GM19351 (cell line): ENCODE data around the gene CLEC1A.
"Not testable (repeated sequence)": the region's sequence is repeated elsewhere in the genome, so short reads cannot be mapped to it uniquely, and the experiment has no call there.

ENCODE experiments used
- ATAC-seq: cut with Tn5 transposase; IDR thresholded peaks from one replicate; pipeline ENCODE4 v1.9.1; 2021; ENCODE audit warnings: mild to moderate bottlenecking, moderate library complexity; ENCODE audit not compliant: unreplicated experiment

Gene CLEC1A

GRCh38 chr12:10052193-10052913, 46.4 kb downstream of the CLEC1A start:
- ATAC-seq: no peak

DNA sequence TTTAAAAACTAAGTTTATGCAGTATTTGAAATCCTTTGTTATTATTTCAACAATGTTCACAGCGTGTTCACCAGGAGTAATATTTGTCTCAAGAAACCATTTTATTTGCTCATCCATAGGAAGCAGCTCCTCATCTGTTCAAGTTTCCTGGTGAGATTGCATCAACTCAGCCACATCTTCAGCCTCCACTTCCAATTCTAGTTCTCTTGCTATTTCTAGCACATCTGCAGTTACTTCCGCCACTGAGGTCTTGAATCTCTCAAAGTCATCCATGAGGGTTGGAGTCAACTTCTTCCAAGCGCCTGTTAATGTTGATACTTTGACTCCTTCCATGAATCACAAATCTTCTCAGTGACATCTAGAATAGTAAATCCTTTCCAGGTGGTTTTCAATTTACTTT, 50.3 kb downstream of the CLEC1A start:
- no peak for ATAC-seq

DNA sequence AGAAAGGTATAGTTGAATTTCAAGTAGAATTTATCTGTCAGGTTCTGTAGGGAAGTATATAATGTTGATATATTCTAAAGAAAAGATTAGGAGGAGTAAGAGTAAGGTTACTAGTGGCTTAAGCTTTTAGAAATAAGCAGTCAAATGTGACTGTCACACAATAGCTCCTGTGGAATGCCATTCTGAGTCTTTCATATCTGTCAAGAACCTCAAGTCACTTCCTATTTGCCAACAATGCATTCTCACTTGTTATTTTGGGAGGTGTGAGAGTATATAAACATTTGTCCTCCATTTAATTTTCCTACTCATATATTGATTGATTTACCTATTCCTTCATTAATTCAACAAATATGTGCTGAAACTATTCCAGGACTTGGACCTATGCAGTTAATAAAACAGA, 56.6 kb downstream of the CLEC1A start:
- no peak for ATAC-seq

DNA sequence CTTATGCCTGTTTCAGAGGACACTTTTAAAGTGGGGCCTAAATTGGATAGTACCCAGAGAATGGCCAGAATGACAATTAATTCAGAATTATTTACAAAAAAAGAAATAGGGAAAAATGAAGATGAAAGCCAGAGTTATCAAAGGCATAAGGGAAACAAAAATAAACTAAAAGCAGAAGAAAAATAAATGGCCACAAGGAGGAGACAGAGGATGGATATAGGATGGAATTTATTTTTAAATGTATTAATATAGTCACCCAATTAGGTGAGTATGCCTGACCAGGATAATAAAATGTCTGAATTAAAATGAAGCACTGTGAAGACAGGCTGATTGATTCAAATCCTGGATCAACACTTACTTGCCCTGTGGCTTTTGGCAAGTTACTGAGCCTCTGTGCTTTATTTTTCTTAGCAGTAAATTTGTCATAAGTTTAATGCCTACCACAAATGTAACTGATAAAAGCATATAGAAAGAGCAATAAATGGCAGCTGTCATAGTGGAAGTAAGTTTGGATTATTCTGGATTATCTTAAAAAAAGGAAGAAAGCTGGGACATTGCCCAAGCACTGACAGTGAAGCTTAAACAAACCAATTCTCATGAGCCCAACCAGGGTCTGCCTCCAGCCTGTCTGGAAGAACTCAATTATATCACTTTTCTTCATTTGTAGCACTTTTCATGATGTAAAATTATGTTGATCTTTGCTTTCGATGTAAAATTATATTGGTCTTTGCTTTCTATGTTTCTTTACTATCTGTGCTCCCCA, 64.8 kb downstream of the CLEC1A start:
- no peak for ATAC-seq

GRCh38 chr12:10031771-10032175, 67.0 kb downstream of the CLEC1A start:
- ATAC-seq: no peak

- no peak for ATAC-seq
Observed at GRCh38 chr12:10031321-10031720, 67.5 kb downstream of the CLEC1A start.

DNA sequence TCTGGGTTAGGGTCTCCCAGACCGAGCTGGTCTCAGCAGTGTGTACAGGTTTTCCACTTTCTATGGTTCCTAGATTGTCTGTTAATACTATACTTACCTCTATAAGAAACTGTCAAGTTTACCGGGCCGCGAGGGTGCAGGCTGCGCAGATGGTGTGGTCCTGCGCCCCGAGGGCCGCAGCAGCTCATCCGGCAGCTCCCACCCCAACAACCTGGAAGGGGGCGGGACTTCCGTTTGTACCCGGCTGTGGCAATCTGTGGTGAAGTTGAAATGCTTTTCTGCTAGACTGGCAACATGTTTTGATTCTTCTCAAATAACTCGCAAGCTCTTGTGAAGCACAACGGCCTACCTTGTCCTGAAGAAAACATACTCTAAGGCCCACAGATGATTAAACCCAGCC, 68.3 kb downstream of the CLEC1A start, which contains the start of gene CLEC9A:
Gene CLEC9A, plus strand, starts transcription at position 237 of the 400 bp plus-strand sequence. CDS start 22,006 bp downstream, outside the sequence.
- no peak for ATAC-seq

DNA sequence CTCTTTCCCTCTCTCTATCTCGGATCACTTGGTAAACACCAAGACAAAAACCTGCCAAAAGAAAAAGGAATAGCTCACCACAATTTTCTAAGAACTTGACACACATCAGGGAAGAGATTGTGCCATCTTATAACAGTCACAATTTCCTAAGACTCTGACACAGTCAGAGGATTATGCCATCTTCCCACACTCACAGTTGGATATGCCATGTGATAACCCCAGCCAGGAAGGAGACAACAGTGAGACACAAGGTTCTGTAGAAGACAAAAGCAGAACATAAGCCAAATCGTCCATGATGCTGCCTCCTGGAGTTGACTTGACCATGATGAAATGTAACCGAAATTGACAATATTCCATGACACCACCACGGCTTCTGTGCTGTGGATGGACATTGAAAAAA, 71.1 kb downstream of the CLEC1A start:
- ATAC-seq: no peak

DNA sequence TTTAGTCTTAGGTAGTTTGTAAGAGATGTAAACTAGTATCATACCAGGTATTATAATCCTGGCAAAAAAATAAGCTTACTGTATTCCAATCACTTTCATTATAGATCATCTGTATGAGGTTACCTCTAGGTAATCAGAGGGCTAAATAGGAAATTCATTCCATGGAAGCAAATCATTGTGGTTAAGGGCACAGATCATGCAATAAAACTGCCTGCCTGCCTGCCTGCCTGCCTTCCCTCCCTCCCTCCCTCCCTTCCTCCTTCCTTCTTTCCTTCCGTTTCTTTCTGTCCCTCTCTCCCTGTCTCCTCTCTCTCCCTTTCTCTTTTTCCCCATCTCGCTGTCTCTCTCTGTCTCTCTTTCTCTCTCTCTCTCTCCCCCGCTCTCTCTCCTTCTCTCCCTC, 71.5 kb downstream of the CLEC1A start:
- ATAC-seq: no peak

DNA sequence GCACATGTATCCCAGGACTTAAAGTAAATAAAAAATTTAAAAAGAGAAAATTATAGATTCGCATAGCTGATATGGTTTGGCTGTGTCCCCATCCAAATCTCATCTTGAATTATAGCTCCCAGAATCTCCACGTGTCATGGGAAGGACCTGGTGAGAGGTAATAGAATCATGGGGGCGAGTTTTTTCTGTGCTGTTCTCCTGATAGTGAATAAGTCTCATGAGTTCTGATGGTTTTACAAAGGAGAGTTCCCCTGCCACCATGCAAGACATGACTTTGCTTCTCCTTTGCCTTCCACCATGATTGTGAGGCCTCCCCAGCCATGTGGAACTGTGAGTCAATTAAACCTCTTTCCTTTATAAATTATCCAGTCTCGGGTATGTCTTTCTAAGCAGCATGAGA, 72.1 kb downstream of the CLEC1A start:
- not testable (repeated sequence) for ATAC-seq

- ATAC-seq: no peak
Observed at GRCh38 chr12:10025236-10025635, 73.5 kb downstream of the CLEC1A start.

- ATAC-seq: no peak
Observed at GRCh38 chr12:10021342-10021741, 77.4 kb downstream of the CLEC1A start.
